Retina (tissue), 1 donor: ENCODE results near the gene DLGAP3.
A peak's percentile ranks its signal among the peaks of the same experiment; 100 is the strongest.

ENCODE experiments used
- DNase-seq: peaks from one replicate; pipeline ENCODE4 v3.0.0-alpha.2; 2016

The DLGAP3 gene

GRCh38 chr1:34901919-34902318, 27.5 kb downstream of the DLGAP3 start:
- DNase-seq, result no peak

DNA sequence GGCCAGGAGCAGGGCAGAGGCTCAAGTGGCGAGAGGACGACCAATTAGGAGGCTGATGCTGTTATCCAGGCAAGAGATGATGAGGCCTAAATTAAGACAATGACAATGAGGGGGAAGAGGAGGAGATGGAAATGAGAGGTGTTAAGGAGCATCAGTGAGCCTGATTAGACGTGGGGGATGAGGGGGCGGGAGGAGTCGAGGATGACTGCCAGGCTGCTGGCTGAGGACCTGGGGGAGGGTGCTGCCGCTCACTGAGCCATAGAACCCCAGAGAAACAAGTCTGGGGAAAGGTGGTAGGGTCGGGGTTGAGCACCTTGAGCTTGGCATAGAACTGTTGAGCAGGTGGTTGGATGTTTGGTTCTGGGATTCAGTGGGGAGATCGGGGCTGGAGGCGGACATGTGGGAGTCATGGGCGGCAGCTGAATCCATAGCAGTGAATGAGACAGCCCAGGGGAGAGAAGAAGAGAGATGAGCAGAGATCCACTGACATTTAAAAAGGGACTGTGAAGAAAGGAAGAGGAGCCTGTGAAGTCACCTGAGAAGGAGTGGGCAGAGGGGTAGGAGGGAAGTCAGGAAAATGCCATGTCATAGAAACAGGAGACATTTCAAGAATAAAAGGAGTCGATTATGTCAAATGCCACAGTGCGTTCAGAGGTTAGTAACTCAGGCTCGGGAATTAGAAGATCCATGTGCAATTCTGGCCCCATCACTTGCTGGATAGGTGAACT, 28.5 kb downstream of the DLGAP3 start:
- no peak for DNase-seq

DNA sequence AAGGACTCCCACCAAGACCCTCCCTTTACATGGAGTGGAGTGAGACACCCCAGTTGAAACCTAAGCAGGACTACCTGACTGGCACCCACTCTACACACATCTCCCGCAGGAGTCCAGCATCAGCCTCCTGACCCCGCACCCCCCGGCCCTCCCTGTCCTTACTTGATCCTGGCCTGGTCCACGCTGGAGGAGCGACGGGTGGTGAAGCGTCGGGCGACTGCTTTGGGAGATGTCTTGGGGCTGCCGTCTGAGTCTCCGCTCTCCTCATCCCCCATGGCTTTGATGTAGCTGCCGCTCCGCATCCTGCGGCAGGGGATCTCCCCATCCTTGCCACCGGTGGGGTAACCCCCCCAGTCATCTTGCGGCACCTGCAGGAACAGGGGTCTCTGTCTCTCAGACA, 29.5 kb downstream of the DLGAP3 start:
- no peak for DNase-seq

- DNase-seq, result no peak
Observed at GRCh38 chr1:34899471-34899870, 30.0 kb downstream of the DLGAP3 start.

DNA sequence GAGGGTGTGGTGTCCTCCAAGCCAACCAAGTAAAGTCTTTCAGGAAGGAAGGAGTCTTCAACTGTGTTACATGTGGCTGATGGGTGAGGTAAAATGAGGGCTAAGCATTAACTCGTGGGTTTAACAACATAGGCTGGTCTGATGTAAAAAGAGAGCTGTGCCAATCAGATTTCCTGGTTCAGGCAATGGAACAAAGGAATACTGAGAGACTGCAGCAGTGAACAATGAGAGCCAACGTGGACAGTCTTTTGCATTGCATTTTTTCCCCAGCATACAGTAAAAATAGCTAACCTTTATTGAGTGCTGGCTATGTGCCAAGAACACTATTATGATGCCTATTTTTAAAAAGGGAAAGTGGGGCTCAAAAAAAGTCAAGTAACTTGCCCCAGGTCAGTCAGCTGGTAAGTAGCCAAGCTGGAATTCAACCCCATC, 31.1 kb downstream of the DLGAP3 start:
- DNase-seq, result no peak

GRCh38 chr1:34896612-34897011, 32.8 kb downstream of the DLGAP3 start:
- DNase-seq, result no peak

DNA sequence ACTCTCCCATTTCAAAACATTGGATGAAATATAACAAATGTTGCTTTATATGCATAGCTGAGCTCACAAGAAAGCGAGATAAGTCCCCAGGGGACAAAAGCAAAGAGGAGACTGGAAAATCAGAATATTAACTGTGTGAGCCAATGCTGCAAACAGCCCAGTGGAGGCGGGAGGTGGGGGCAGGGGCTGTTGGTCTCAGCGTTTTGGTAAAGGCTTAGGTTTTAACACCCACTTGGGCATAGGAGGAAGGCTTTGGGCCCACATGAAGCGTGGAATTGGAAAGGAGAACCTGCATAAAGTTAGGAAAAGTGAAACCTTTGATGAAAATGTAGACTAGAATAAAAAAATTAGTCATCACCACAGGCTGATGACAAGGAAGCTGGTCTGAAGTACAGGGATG, 39.7 kb downstream of the DLGAP3 start:
- DNase-seq, result no peak

DNA sequence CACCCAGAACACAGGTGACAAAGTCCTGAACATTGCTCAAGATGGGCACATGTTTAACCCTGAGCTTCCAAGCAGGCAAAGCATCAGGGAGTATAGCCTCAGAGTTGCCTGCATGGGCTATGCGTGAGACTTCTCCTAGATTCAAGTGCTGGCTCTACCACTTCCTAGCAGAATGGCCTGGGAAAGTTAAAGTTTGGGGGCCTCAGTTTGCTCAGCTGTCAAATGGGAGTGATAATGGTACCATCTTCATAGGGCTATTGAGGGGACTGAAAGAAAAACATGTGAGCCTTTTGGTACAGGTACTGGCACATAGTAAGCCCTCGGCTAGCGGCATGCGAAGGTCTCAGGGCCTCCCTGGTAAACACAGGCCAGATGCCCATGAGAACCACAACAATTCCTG, 41.9 kb downstream of the DLGAP3 start:
- no peak for DNase-seq

DNA sequence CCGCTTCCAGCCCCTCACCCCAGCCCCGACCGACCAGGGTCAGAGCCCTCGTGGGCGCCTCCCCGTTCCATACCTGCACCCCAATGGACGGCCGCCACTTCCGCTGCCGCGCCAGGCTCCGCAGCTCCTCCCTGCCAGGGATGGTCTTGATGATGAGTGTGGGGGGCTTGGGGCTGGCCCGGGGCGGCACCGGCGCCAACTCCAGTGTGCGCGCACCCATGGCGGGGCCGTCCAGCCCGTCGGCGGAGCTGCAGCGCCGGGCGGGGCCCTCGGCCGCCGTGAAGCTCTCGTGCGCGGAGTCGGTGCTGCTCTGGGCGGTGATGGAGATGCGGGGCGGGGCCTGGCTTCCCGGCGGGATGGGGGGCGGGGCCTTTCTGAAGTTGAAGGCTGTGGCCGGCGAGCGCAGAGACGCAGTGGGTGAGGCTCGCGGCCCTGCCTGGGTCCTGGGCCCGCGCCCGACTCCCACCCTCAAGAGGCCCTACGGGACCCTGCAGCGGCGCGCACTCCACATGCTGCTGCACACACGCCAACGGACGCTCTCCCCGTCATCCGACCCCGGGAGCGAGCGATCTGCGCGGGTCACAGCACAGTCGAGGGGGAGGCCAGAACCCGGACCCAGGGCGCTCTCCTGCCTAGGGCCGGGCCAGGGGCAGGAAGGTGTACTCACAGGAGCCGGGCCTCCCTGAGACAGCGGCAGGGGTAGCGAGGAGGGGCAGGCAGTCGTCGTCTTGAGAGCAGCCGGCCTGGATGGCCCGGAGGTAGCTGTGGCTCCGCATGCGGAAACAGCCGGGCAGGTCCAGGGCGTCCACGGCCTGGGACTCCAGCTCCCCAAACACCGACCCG, 43.8 kb downstream of the DLGAP3 start:
- DNase-seq, result peak; percentile 71

GRCh38 chr1:34884961-34885360, 44.5 kb downstream of the DLGAP3 start:
- no peak for DNase-seq

DNA sequence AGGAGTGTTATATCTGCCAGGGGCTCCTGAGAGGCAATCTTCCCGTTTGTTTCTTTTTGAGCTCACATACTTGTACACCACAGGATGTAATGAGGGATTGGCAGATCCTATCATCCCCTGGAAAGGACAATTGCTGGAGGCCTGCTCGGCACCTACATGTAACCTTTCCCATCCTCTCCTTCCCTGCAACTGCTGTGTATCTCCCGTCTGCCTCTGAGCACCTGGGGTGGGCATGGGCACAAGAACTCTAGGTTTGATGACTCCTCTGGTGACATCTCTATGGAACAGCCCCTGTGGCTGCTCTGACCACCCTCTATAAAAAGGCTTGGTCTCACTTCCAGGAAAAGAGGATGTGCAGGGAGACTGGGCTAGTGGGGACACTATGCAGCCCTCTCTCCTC, 44.9 kb downstream of the DLGAP3 start:
- DNase-seq, result no peak

GRCh38 chr1:34879230-34879629, 50.2 kb downstream of the DLGAP3 start:
- DNase-seq, result no peak

GRCh38 chr1:34876406-34876805, 53.0 kb downstream of the DLGAP3 start:
- no peak for DNase-seq

DNA sequence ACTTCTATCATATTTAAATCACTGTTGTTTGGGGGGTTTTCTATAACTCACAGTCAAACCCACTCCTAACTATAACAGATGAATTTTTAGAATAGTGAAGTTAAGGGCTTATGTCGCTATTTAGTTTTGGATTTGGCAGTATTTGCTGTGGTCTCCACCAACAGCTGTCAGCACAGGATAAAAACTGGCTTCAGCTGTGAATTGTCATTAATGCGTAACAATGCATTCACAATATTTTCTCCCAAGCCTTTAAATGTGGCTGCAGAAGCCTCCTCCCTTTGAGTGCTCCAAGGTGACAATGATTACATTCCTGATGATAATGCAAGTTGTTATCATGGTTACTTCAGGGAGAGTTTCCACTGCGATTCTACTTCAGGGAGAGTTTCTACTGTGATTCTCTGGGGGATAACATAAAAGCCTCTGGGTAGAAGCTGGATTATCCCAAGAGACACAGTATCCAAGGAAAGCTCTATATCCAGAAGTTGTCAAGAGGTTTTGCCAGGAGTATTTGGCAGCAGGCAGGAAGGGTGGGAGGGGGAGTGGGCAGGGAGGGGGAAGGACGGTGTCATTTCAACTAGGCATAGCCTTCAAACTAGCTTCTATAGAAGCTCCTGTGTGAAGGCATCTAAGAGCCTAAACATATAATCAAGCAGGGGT, 55.0 kb downstream of the DLGAP3 start:
- DNase-seq, result no peak

DNA sequence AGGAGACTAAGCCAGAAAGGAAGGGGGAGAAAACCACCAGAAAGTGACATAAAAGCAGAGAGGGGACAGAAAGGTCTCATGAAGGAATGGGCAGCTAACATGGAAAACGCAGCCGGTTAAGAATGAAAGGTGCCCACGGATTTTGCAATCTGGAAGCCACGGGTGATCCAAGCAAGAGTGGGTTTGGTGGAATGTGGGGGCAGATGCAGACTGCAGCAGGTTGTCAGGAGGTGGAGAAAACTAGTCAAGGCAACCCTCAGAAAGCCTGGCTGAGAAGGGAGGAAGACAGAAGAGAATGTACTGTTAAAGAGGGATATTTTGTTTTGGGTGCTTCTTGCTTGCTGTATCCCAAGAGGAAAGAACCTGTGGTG, 57.3 kb downstream of the DLGAP3 start:
- no peak for DNase-seq

- DNase-seq, result no peak
Observed at GRCh38 chr1:34871443-34872132, 57.9 kb downstream of the DLGAP3 start.

- DNase-seq, result peak; percentile 54
Observed at GRCh38 chr1:34870395-34870794, 59.1 kb downstream of the DLGAP3 start.

GRCh38 chr1:34869760-34870159, 59.7 kb downstream of the DLGAP3 start:
- DNase-seq, result no peak

DNA sequence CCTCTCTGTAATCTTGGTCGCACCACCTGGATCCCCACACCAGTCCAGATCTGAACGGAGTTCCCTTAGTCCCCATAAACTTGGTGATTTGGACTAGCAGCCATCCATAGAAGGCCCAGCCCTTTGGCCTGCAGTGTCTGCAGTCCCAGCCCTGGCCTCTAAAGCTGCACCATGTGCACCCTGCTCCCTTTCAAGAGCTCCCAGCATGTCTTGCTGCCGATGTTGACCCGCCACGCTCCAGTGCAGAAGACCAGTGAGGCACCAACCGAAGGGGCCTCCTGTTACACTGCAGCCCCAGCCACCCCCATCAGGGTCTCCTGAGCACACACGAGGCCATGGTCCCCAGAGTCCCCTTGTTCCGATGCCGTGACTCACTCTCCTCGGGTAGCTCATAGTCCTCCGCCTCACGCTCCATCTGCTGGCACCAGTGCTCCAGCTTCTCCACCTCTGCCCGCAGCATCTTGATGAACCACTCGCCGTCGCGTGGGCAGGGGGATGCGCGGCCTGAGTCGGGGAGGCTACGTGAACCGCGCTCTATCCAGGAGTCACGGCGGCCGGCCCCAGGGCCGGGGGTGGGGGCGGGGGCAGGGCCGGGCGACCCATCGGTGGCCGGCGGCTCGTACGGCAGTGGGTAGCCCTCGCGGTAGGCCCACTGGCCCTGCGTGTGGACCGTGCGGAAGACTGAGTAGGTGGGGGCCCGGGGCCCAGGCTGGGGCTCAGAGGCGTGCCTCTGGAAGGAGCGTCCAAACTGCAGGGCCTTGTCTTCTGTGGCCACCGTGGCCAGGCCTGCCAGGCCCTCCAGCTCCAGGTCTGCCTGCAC, 61.0 kb downstream of the DLGAP3 start:
- no peak for DNase-seq

DNA sequence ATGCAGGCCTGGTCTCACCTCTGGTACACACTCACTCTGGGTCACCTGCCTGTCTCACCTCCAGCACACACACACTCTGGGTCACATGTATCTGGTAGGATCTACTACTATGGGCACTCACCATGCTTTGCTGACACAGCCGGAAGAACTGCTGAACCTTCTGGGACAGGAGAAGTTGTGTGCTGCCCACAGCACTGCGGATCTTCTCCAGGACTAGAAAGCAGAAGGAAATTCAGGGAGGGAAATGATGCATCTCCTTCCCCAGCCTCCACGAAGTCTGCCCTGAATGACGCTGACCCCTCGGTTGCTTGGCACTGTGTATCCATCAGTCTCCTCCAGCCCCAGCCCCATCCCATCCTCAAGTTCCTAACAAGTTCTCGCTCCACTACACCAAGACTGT, 62.0 kb downstream of the DLGAP3 start:
- no peak for DNase-seq

- DNase-seq, result no peak
Observed at GRCh38 chr1:34866762-34867109, 62.7 kb downstream of the DLGAP3 start.

DNA sequence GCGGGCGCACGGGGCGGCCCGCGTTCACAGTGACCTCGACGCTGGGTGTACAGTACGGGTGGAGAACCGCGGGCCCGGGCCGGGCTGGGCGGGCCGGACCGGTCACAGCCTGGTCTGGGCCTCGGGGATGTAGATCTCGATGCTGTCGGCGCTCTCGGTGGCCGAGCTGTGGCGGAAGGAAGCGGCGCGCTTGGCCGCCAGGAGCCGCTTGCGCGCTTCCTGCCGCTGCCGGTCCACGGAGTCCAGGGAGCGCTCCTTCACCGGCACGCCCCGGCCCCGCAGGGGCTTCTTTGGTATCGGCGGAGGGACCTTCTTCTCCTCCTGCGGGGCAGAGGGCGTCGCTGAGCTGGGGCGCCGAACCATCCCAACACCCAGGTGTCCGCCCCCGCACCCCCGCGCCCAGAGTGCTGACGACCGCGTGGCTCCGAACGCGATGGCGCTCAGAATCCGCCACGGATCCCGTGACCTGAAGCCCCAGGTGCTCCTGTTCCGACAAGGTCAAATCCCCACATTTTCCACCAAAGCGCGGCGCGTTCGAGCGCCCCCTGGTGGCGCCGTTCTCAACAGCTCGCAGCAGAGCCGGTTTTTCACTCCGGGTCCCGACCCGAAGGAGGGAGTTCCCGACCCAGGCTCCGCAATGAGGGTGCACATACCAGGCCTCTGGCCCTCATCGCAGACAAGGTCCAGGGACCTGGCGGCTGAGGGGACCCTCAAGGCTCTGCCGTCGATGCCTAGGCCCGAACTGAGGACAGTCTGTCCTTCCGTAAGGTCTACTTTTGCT, 63.3 kb downstream of the DLGAP3 start:
- DNase-seq, result peak; percentile 94
